CD4-positive, alpha-beta T cell treated with Interleukin-15 for 4 hours (primary cell): Measurements from ENCODE around the gene POLR1G.
A peak's percentile ranks its signal among the peaks of the same experiment; 100 is the strongest.
"Not testable (repeated sequence)": the region's sequence is repeated elsewhere in the genome, so short reads cannot be mapped to it uniquely, and the experiment has no call there.

Experiments used
- DNase-seq: peaks from one replicate; pipeline ENCODE4 v3.0.0-alpha.2; 2020; ENCODE audit warnings: low spot score

The POLR1G gene

DNA sequence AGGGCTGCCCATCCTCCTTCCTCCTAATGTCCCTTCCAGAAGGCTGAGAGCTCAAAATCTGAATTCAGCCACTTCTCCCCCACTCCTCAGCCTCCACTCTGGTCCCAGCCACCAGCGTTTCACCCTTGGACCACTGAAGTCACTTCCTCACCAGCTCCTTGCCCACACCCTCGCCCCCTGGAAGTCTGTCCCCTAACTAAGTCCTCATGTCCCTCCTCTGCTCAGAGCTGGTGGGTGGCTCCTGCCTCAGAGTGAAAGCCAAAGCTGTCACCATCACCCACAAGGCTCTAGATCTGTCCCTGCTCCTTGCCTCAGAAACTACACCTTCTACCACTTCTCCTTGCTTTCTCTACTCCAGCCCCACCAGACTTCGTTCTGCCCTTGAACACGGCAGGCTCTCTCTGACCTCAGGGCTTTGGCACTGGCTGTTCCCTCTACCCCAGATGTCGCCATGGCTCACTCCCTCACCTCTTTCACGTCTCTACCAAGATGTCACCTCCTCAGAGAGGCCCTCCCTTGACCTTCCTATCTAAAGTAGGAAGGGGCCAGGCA is 15.6 kb downstream of the POLR1G start:
- DNase-seq = no peak

DNA sequence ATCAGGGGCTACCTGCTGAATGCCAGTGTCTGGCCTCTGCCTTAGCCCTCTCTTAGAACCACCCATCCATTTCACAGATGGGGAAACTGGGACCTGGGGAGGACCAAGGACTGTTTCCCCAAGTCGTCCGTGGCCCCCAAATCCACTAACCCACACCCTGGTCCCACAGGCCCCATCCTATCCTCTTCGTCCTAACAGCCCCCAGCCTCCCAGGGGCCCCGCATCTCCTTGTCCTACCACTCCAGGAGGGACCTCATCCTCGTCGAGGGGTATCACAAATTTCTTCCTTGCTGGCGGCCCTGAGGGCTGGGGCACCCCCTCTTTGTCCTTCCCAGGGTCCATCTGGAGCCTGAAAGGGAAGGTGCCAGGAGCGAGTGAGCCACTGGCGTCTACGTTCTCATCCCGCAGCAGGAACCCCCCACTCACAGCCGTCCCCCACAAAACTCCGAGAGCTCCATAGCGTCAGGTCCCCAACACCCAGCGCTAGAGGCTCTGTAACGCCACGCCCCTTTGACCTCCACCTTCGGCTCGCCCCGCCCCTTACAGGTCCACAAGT is 16.7 kb downstream of the POLR1G start:
- peak; percentile 82 for DNase-seq

DNA sequence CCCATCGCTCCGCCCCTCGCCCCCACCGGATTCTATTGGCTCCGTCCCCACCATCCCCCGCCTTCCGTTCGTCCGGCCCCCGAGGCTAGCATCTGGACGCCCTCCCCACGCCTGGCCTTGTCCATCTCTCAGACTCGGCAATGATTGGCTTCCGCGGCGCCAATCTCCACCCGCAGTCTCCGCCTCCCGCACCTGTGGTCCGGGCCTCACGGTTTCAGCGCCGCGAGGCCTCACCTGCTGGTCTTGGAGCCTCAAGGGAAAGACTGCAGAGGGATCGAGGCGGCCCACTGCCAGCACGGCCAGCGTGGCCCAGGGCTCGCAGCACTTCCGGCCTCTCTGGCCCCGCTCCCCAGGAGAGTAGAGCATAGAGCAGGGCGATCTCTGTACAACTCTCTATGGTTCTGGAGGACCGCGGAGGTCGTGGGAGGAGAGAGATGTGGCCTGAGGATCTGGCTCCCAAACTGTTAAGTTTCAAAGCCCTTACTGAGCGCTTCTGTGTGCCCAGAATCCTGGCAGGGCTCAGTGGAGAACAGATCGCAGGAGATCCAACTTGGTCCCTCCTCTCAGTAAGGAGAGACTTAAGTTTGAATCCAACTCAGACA is 17.2 kb downstream of the POLR1G start, which contains the start of gene ERCC1:
ERCC1 (minus strand) TSS at position 329 of the 602 bp plus-strand sequence. CDS start 543 bp downstream, outside the sequence.
- DNase-seq = peak; percentile 55

DNA sequence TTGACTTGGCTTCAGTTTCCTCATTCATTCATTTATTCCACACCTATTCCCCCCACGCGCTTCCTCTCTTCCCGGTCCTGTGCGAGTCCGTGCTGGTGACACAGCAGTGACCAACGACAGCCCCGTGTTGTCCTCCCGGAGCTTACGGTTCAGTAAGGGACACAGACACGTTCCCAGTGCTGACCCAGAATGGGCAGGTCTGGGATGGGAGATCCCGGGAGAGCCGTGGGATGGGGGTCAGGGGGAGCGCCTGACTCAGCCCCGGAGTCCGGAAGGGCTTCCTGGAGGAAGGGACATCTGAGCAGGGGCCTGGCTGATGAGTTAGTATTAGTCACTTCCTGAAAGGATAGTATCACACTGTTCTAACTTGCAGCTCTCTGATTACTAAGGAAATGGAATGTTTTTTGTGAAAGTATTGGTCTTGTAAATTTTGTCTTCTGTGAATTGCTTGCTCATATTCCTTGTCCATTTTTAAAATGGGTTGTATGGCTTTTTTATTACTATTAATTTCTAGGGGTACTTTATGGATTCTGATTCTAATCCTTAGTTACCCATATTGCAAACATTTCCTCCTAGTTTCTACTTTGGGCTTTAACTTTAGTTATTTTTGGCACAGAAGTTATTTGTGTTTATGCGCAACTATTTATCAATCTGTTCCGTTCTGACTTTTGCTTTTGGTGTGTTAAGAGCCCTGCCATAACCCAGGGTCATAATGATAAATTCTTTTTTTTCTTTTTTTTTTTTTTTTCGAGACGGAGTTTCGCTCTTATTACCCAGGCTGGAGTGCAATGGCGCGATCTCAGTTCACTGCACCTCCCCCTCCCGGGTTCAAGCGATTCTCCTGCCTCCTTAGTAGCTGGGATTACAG is 18.0 kb downstream of the POLR1G start:
- peak; percentile 36 for DNase-seq

DNA sequence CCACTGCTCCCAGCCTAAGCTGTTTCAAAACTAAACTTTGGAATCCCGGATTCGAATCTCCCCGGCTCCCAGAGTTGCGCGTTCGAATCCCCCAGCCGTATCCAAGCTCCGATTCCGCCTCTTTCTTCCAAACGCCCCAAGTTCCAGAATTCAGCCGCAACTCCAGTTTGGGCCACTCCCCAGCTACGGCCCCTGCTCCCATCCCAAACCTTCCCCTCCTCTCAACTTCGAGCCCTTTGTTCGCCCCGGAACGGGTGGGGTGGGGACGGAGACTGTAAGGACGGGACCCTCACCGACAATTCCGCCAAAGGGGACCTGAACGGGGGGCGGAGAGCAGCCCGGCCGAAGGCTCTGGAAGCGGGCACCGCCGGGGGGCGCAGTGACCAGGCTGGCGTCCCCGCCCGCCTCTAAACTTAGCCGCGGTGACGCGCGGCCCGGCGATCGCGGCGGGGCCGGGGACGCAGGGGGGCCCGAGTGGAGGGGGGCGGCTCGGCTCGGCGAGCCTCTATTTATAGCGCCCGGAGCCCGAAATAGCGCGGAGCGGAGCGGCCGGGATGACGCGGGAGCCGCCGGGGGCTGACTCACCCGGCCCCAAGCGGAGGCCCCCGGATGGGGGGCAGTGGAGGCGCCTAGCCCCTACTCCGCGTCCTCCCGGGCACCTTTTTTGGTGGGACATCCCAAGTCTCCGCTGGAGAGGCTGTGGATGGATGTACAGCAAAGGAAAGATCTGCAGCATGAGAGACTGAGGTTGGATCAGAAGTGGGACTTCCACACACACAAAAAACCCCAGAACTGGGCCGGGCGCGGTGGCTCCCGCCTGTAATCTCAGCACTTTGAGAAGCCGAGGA is 22.2 kb downstream of the POLR1G start:
- DNase-seq = no peak

DNA sequence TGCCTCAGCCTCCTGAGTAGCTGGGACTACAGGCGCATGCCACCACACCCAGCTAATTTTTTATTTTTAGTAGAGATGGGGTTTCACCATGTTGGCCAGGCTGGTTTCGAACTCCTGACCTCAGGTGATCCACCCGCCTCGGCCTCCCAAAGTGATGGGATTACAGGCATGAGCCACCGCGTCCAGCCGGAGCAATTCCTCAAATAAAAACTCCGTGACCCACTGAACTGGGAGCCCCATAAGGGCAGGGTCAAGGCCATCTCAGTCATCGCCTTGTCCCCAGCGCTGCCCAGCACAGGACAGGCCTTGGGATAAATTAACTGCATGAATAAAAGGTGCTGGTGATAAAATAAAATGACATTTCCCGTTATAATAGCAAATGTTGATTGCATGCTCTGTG is 23.5 kb downstream of the POLR1G start:
- DNase-seq = not testable (repeated sequence)

DNA sequence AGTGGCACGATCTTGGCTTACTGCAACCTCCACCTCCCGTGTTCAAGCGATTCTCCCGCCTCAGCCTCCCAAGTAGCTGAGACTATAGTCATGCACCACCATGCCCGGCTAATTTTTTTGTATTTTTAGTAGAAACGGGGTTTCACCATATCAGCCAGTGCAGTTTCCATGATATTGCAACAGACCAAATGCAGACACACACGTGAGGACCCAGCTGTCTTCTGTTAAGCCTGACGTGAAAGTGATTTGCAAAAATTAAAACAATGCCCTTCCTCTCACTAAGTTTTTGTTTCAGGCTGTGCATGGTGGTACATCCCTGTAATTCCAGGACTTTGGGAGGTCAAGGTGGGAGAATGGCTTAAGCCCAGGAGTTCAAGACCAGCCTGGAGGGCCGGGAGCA is 24.6 kb downstream of the POLR1G start:
- DNase-seq = not testable (repeated sequence)

DNA sequence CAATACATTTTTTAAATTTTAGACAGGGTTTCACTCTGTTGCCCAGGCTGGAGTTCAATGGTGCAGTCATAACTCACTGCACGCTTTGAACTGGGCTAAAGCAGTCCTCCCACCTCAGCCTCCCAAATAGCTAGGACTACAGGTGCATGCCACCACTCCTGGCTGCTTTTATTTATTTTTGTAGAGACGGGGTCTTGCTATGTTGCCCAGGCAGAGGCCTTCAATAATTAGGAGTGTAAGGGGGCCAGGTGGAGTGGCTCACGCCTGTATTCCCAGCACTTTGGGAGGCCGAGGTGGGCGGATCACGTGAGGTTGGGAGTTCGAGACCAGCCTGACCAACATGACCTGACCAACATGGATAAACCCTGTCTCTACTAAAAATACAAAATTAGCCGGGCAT is 26.1 kb downstream of the POLR1G start:
- not testable (repeated sequence) for DNase-seq

DNA sequence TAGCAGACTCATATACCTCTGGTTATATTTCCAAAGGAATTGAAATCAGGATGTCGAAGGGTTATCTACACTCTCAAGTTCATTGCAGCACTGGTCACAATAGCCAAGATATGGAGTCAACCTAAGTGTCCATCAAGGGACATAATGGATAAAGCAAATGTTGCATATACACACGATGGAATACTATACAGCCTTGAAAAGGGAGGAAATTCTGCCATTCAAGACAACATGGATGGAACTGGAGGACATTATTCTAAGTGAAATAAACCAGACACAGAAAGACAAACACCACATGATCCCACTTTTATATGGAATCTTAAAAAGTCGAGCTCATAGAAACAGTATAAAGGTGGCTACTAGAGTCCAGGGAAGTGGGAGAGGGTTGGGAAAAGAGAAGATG is 30.9 kb downstream of the POLR1G start:
- DNase-seq = no peak

DNA sequence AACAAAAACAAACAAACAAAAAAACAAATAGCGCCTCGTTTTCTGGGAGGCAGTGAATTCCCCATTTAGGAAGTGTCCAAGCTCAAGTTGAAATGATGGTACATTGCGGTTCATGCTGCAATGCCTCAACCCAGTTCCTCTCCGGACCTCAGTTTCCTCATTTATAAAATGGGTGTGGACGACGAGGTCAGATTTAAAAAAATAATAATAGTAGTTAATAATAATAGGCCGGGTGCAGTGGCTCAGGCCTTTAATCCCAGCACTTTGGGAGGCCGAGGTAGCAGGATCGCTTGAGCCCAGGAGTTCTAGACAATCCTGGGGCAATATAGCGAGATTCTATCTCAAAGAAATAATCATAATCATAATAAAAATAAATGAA is 32.7 kb downstream of the POLR1G start:
- DNase-seq = no peak

DNA sequence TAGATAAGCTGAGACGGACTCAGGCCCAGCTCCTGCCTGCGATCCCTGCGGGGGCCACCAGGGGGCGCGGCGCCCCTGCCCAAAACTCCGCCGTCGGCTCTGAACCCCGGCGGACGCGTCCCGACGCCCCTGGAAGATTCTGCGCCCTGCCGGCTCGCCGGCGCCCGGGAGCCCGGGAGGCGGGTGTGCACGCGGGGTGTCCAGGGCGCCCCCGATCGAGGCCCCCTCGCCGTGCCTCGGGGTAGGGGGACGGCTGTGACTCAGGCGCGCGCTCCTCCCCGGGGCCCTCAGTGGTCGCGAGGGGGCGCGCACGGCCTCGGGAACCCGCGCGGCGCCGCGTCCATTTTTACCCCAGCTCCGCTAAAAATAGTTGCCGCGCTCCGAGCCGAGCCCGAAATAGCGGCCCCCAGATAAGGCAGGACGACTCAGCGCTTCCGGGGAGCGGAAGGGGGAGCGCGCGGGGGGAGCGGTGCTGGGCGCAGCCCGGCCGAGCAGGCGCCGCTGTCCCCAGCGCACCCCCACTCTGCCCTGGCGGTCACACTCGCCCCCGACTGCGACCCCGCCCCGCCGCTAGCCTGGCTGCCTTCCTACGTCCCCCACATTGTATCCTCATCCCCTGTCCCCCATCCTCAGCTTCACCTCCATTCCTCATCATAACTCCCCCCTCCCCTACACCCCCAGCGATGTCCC is 33.3 kb downstream of the POLR1G start:
- DNase-seq = peak; percentile 89

DNA sequence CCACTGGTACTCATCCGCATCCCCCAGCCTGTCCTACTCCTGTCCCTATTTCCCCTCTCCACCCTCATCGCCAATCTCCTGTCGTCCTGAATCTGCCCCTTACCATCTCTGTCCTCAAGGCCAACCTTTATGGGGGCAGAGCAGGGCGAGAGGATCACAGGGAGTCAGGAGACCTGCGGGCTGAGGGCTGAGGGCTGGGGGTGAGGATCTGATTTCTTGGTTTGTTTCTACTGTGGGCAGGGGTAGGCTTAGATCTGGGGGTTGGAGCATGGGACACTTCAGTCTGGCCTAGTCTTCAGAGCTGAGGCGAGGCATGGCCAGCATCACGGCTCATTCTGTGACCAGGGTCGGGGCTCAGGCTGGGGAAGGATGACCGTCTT is 33.8 kb downstream of the POLR1G start:
- DNase-seq = no peak

DNA sequence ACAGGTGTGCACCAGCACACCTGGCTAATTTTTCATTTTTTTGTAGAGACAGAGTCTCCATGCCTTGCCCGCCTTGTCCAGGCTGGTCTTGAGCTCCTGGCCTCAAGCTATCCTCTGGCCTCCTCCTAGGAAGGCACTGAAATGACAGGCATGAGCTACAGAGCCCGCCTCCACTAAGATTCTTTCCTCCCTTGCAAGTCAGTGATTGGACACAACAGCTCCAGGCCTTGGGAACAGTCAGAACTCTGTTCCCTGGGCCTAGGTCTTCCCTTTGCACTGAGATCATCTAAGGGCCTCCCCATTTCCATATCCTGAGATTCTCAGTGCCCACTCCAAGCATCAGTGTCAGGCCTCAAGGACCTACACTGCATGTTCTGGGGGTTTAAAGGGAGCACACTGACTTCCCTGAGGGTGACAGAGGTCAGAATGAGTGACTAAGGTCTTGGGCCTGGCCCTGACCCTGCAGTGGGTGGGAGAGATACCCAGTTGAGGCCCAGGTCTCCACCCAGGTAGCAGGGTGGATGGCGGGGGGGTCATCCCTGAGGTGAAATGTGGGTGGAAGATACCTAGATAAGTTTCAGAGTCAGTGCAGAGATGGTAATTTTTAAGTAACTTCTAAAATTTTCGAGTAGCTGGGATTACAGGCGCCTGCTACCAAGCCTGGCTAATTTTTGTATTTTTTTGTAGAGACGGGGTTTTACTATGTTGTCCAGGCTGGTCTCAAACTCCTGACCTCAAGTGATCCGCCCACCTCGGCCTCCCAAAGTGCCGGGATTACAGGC is 34.6 kb downstream of the POLR1G start:
- no peak for DNase-seq

DNA sequence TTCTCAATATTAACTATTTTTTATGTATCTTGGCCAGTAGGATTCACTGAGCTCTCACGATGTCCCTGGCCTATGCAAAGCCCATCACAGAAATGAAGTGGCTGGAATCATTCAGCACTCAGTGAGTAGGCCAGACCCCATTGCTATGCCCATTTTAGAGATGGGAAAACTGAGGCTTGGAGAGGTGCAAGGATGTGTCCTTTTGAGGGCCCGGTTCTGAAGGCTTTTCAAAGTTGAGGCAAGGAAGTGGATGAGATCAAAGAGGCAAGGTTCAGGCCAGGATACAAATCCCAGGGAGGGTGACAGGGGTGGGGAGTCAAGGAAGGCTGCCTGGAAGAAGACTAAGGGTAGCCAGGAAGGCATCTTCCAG is 35.9 kb downstream of the POLR1G start:
- DNase-seq = no peak

DNA sequence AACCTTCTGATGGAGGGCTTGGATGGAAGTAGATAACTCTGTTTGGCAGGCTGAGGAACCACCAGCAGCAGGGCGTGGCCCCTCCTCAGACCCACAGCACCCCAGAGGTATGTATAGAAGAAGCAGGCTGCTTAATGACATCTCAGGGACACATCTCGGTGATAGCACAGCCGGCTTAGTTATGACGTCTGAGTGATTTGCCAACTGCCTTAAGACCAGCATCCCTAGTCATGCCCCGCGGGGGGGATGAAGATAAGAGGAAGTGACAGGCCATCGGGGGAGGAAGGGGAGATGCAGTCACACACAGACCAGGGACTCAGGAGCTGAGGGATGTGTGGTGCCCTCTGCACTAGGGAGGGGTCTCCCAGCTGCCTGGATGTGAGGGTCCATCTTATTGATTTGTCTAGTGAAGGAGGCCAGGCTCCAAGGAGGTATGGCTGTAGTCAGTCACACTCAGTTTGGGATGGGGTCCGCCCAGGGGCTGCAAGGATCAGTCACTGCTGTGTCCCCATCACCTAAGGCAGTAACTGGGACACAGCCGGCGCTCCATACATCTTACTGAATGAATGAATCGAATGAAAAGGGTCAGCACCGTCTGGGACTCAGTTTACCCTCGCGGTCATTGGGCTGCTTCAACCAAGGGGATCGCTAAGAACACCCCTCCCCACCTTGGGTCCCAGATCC is 36.5 kb downstream of the POLR1G start:
- DNase-seq = peak; percentile 56

DNA sequence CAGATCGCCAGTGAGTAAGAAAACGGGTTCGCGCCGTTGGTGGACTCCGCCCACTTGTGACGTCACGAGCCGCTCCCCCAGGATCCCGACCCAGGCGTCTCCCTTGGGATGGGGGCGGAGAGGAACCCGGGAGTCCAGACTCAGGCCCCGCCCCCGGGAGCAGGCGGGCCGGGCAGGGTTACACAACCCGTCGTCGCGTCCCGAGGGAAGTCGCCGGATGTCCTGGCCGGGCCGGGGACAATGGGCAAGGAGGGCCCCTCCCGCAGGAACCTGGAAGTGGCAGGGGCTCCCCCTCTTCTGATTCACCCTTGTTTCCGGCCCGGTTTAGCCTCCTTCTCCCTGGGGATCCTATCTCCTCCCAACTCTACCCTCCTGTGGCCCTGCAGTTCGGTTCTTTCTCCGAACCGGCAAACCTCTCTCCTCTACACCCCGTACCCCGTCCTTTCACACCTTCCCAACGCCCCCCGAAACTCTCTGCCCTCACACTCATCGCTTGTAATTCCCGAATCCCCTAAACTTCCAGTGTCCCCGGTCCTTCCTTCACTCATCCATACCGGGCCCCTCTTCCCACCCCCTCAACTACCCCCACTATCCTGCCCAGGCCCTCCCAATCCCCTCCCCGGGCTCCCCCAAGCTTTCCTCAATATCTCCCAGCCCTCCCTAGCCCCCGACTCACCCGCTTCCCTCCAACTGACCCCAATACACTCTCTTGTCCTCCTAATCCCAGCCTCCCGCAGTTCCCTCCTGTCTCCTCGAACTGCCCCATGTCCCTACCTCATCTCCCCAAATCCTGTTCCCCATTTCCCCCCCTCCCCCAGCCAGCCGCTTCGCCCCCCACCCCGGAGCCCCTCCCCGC is 37.2 kb downstream of the POLR1G start:
- DNase-seq = peak; percentile 55

DNA sequence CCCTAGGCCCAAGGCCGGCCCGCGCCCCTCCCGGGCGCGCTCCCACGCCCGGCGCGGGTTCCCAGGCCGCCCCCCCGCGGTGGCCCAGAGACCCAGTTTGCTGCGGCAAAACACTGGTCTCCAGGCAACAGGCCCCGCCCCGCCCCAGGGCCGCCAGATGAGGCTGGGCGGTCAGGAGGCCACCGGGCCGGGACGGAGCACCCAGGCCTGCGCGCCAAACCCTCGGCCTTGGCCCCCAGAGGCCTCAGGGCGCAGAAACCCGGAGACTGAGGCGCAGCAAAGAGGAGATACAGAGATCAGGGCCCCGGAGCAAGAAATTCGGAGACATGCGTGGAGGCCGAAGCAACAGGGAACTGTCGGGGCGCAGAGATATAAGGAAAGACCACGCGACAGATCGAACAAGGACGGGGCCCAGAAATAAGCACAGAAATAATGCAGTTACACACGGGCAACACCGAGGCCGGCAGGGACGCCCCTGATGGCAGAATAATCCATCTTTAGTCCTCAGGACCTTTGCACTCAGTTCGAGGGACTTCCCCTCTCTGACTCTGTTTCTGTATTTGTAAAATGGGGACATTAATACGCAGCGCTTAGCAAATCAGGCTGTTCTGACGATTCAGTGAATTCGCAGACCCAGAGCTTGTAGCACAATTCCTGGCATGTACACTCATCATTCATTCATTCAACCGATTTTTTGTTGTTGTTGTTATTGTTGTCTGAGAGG is 38.0 kb downstream of the POLR1G start:
- peak; percentile 89 for DNase-seq

DNA sequence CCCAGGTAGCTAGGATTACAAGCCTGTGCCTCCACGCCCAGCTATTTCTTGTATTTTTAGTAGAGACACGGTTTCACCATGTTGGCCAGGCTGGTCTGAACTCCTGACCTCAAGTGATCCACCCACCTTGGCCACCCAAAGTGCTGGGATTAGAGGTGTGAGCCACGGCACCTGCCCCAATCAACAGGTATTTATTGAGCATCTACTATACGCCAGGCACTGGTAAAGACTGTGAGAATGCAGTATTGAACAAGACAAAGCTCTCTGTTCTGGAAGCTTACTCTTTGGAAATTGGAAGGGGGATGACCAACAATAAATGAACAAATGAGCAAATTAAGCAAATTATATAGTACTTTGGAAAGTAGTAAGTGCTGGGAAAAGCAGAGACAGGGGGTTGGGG is 38.7 kb downstream of the POLR1G start:
- no peak for DNase-seq
